Psoas muscle (tissue), 8 donors: ENCODE data around the gene CA14. TPM values are rescaled to one million over a fixed set of nuclear protein-coding genes. Genes with fewer than 3 reads are reported as not detected.
A peak's percentile ranks its signal among the peaks of the same experiment; 100 is the strongest.
"Not testable (repeated sequence)": the region's sequence is repeated elsewhere in the genome, so short reads cannot be mapped to it uniquely, and the experiment has no call there.

ENCODE experiments used
- ATAC-seq, 4 donors: fragments of 200-7000 bp; cut with Tn5 transposase; one replicate each; pipeline ENCODE4 v1.9.1; 2020; ENCODE audit warnings: moderate library complexity in 3 of 4, mild to moderate bottlenecking in 2 of 4
- DNase-seq, 2 donors: peaks; one replicate each; pipeline ENCODE4 v3.0.0-alpha.2; 2020
- H3K27ac ChIP-seq: fragments of 200-600 bp; one replicate; pipeline ENCODE4 v1.8.0; 2022
- H3K27me3 ChIP-seq, 3 donors: fragments of 200-600 bp in 1 of 3; one replicate each; pipeline versions ENCODE4 v1.6.1 to v1.8.0; 2013 to 2022; ENCODE audit warnings: low read length in 2 of 3, mild to moderate bottlenecking in 2 of 3, moderate library complexity in 1 of 3; ENCODE audit not compliant: insufficient read depth in 3 of 3
- H3K36me3 ChIP-seq, 2 donors: fragments of 200-600 bp in 1 of 2; one replicate each; pipeline versions ENCODE4 v1.6.1 to v1.8.0; 2013 to 2022; ENCODE audit warnings: low read depth in 1 of 2, mild to moderate bottlenecking in 1 of 2, moderate library complexity in 1 of 2; ENCODE audit not compliant: insufficient read depth in 1 of 2
- H3K4me1 ChIP-seq: fragments of 200-600 bp; one replicate; pipeline ENCODE4 v1.8.0; 2022
- H3K4me3 ChIP-seq: fragments of 200-600 bp; one replicate; pipeline ENCODE4 v1.8.0; 2022; ENCODE audit warnings: mild to moderate bottlenecking
- H3K9me3 ChIP-seq: fragments of 200-600 bp; one replicate; pipeline ENCODE4 v1.8.0; 2022
- WGBS, 3 donors: extraction: QIAGEN DNeasy Blood & Tissue Kit; methylation state at CpG; one replicate each; pipeline versions ENCODE4 v1.1.6 to v1.1.7; 2013; 5-methylcytosine and 5-hydroxymethylcytosine counted together
- intact Hi-C, 2 donors: fragments of 100-400 bp; cut with DNase I; formaldehyde crosslinking; loops; one replicate each; pipeline versions ENCODE4 v1.11.0 to v1.14.2; 2022
- long read RNA-seq, 2 donors: library from polyadenylated mRNA; unstranded; transcript quantifications; one replicate each; pipeline ENCODE4 v2.0.0, GENCODE V29; 2021
- polyA plus RNA-seq, 3 donors: library from polyadenylated mRNA; stranded (reverse); fragments of 200-250 nt; gene quantifications; one replicate each; pipeline ENCODE4 v1.2.3, GENCODE V29; 2013
- total RNA-seq, 4 donors: library from RNA; stranded (reverse); fragmentation: NEBNext Ultra II Directional in 2 of 4; extraction: Animal tissue kit (Norgen Biotek cat#: 25700) in 2 of 4; gene quantifications; one replicate each; pipeline versions ENCODE4 v1.2.1 to v1.2.4, GENCODE V29; 2021 to 2023
- TF ChIP-seq, protein P1 (sequence below): fragments of 200-600 bp; IDR thresholded peaks from one replicate; pipeline ENCODE4 v1.8.0; 2022; ENCODE audit warnings: antibody characterized with exemption
- donor health status: healthy with polysubstance abuse.
- donor health status: DM: no; HTN: no; CAD: no; lungs with moderate emphysema.
- donor health status: Bipolar disorder and iron deficiency.
- donor health status: healthy.
- donor health status: DM: yes; HTN: yes; CAD: no.
- donor health status: DM: no; HTN: no; CAD: no.
- donor health status: DM: no; HTN: no; CAD: no.
- donor health status: DM: yes; HTN: yes; CAD: no.

CA14 gene
- total RNA-seq = under 1 TPM in 2 of 4 donors, not detected in 2; 0.30 to 0.48 TPM
- polyA plus RNA-seq = under 1 TPM; 0.04 to 0.89 (median 0.61) TPM
- long read RNA-seq, donor 1 = 0 reads
- long read RNA-seq, donor 2 = 0 reads

GRCh38 chr1:150257624-150258585 is at the start of gene CA14:
TSS of gene CA14 (plus strand) at chr1:150257774. CDS start at chr1:150258129, 355 bp downstream.
- TF ChIP-seq, protein P1, sequence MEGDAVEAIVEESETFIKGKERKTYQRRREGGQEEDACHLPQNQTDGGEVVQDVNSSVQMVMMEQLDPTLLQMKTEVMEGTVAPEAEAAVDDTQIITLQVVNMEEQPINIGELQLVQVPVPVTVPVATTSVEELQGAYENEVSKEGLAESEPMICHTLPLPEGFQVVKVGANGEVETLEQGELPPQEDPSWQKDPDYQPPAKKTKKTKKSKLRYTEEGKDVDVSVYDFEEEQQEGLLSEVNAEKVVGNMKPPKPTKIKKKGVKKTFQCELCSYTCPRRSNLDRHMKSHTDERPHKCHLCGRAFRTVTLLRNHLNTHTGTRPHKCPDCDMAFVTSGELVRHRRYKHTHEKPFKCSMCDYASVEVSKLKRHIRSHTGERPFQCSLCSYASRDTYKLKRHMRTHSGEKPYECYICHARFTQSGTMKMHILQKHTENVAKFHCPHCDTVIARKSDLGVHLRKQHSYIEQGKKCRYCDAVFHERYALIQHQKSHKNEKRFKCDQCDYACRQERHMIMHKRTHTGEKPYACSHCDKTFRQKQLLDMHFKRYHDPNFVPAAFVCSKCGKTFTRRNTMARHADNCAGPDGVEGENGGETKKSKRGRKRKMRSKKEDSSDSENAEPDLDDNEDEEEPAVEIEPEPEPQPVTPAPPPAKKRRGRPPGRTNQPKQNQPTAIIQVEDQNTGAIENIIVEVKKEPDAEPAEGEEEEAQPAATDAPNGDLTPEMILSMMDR = no peak
- ATAC-seq (peak; percentile 33 to 62 (median 46)), DNase-seq (peak in 1 of 2 donors; percentile 65)
- intact Hi-C loops = no loop called here
- H3K27me3 ChIP-seq = no peaks in the 10 kb centered on the region
- 23 to 35% (median 28%) methylated on average over 12 to 13 of the region's 13 CpGs for WGBS, 3 donors
- no peaks in the 10 kb centered on the region for H3K36me3 ChIP-seq
- no peaks in the 10 kb centered on the region for H3K9me3 ChIP-seq
- H3K4me1 ChIP-seq = peaks cover 20% of the 10 kb centered on the region
- peak within 1 kb of the TSS; percentile 15 for H3K4me3 ChIP-seq
- no peak within 1 kb of the TSS for H3K27ac ChIP-seq

DNA sequence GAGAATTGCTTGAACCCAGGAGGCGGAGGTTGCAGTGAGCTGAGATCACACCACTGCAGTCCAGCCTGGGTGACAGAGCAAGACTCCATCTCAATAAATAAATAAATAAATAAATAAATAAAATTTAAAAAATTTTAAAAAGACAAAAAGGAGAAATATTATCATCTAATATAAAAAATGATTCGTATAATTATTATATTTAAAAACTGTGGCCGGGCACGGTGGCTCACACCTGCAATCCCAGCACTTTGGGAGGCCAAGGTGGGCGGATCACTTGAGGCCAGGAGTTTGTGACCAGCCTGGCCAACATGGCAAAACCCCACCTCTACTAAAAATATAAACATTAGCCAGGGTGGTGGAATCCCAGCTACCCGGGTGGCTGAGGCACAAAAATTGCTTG is 49.1 kb upstream of the CA14 start:
- H3K4me3 ChIP-seq, H3K27ac ChIP-seq, H3K9me3 ChIP-seq, ATAC-seq, H3K4me1 ChIP-seq, H3K36me3 ChIP-seq, H3K27me3 ChIP-seq, DNase-seq, intact Hi-C loops: not testable (repeated sequence)
- WGBS, 3 donors = 74 to 88% (median 81%) methylated on average over 6 of the region's 6 CpGs

- intact Hi-C loops = no loop called here
- ATAC-seq = no peak
- TF ChIP-seq, protein P1 = no peak
- Histone ChIP-seq H3K4me3 (no peak overlapping the region), H3K9me3 (no peaks in the 10 kb centered on the region), H3K27me3 (no peaks in the 10 kb centered on the region), H3K36me3 (no peaks in the 10 kb centered on the region), H3K27ac (no peak overlapping the region), H3K4me1 (no peaks in the 10 kb centered on the region)
- 90 to 95% (median 91%) methylated on average over 4 of the region's 4 CpGs for WGBS, 3 donors
- no peak for DNase-seq
Measured at GRCh38 chr1:150210091-150210490, 47.5 kb upstream of the CA14 start.

- H3K4me1 ChIP-seq = no peaks in the 10 kb centered on the region
- no peak overlapping the region for H3K27ac ChIP-seq
- H3K4me3 ChIP-seq = no peak overlapping the region
- DNase-seq = no peak
- no peaks in the 10 kb centered on the region for H3K36me3 ChIP-seq
- H3K27me3 ChIP-seq = no peaks in the 10 kb centered on the region
- intact Hi-C loops = no loop called here
- ATAC-seq = no peak
- H3K9me3 ChIP-seq = no peaks in the 10 kb centered on the region
- TF ChIP-seq, protein P1 = no peak
- 93 to 95% (median 94%) methylated on average over 4 of the region's 4 CpGs for WGBS, 3 donors
Measured at GRCh38 chr1:150210706-150211105, 46.9 kb upstream of the CA14 start.

DNA sequence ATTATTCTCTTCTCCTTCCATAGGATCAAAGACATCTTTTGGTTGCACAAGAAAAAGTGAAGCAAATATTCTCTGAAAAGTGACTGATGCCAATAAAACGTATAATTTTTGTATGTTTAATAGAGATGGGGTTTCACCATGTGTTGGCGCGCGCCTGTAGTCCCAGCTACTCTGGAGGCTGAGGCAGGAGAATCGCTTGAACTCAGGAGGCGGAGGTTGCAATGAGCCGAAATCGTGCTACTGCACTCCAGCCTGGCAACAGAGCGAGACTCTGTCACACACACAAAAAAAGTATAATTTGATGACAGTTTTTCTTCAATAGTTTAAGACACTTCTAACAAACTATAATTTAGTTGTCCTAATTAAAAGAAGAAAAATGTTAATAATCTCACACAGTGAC is 45.5 kb upstream of the CA14 start:
- no peak for ATAC-seq
- Histone ChIP-seq H3K36me3 (no peaks in the 10 kb centered on the region), H3K27me3 (no peaks in the 10 kb centered on the region), H3K27ac (no peak overlapping the region), H3K9me3 (no peaks in the 10 kb centered on the region), H3K4me3 (no peak overlapping the region), H3K4me1 (no peaks in the 10 kb centered on the region)
- WGBS, 3 donors = 95 to 98% (median 96%) methylated on average over 9 of the region's 9 CpGs
- TF ChIP-seq, protein P1 = no peak
- intact Hi-C loops = no loop called here
- DNase-seq = no peak
